Measurements from ENCODE around the gene SMYD1.

DNA sequence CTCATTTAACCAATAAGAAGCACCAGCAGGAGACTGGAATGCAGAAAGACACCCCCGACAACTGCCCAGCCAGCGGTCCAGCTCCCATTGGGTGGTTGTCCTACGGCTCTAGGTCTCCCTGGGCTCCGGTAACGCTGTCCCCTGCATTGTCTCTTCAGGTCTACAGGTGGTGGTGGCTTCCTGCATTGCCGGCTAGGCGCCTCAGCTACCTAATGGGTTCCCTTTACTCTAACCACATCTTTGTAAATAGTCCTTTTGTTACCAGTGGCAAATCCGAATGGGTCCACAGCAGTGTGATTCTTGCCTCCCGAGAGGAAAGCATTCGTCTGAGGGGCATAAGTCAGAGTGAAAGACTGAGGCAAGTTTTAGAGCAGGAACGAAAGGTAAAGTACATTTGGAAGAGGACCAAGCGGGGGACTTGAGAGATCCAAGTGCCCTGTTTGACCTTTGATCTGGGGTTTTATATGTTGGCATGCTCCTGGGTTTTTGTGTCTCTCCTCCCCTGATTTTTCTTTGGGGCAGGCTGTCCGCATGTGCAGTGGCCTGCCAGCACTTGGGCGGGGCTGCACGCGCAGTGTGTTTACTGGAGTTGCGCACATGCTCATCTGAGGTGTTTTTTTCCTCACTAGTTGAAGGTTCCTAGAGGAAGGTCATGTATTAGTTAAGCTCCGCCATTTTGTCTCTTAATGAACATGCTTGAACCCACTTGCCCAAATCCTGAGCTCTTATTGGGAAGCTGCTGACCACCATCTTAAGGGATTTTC, 49.2 kb downstream of the SMYD1 start:
- no peak for TF ChIP-seq POLR2A (IDR thresholded peaks at IDR 0.05)
- TF ChIP-seq, protein P1, sequence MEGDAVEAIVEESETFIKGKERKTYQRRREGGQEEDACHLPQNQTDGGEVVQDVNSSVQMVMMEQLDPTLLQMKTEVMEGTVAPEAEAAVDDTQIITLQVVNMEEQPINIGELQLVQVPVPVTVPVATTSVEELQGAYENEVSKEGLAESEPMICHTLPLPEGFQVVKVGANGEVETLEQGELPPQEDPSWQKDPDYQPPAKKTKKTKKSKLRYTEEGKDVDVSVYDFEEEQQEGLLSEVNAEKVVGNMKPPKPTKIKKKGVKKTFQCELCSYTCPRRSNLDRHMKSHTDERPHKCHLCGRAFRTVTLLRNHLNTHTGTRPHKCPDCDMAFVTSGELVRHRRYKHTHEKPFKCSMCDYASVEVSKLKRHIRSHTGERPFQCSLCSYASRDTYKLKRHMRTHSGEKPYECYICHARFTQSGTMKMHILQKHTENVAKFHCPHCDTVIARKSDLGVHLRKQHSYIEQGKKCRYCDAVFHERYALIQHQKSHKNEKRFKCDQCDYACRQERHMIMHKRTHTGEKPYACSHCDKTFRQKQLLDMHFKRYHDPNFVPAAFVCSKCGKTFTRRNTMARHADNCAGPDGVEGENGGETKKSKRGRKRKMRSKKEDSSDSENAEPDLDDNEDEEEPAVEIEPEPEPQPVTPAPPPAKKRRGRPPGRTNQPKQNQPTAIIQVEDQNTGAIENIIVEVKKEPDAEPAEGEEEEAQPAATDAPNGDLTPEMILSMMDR (IDR thresholded peaks at IDR 0.05): no peak
- no peak for TF ChIP-seq POLR2AphosphoS5 (IDR thresholded peaks at IDR 0.05)
- no peak for TF ChIP-seq EP300 (IDR thresholded peaks at IDR 0.05)

Measured in stomach (tissue), 4 donors.